Measurements from ENCODE around the gene ZCCHC17. TPM values are rescaled to one million over a fixed set of nuclear protein-coding genes. Genes with fewer than 3 reads are reported as not detected.

Gene ZCCHC17
- total RNA-seq, 2 experiments from 2014 or later: 25.9 to 27.9 TPM

- no peaks in the 10 kb centered on the region for H3K9me3 Mint-ChIP-seq (ENCODE audit: insufficient read depth)
- no peak overlapping the region for H3K4me3 Mint-ChIP-seq
- no peak for DNase-seq
- peaks cover 16% of the 10 kb centered on the region for H3K4me1 Mint-ChIP-seq (ENCODE audit: low read depth)
- peaks cover 10% of the 10 kb centered on the region for H3K27me3 Mint-ChIP-seq (ENCODE audit: low read depth)
- H3K27ac Mint-ChIP-seq: no peak overlapping the region
- no peaks in the 10 kb centered on the region for H3K36me3 Mint-ChIP-seq (ENCODE audit: low read depth)
- CTCF ChIA-PET: interaction anchor here (1.1 to 4.7 kb wide), 5 partner anchors 16 to 386 kb away, joined by 3 to 62 read pairs (median 4); no protein-coding TSS in a partner anchor
- POLR2A ChIA-PET: no interaction called here
- ATAC-seq: no peak
Observed at GRCh38 chr1:31397360-31398095, 100.7 kb downstream of the ZCCHC17 start.

DNA sequence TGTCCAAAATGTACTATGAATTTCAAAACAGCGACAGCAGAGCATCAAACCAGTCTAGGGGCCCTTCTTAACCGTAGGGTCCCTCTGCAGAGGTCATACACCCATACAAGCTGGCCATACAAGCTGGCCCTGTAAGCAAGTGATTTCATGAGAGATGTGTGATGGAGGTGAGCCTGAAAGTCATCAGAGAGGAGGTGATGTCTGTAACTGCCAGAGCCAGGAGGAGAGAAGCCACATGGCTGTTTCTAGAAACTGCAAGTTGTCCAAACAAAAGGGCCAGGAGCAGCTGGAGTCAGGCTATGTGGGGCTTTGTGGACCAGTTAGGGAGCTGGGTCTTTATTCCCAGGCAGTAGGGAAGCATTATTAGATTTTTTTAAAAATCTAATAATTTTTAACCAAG is 101.4 kb downstream of the ZCCHC17 start:
- H3K27me3 Mint-ChIP-seq (ENCODE audit: low read depth): peaks cover 9% of the 10 kb centered on the region
- POLR2A ChIA-PET: no interaction called here
- no peak overlapping the region for H3K27ac Mint-ChIP-seq
- H3K9me3 Mint-ChIP-seq (ENCODE audit: insufficient read depth): no peaks in the 10 kb centered on the region
- ATAC-seq (no peak), DNase-seq (no peak)
- H3K4me3 Mint-ChIP-seq: no peak overlapping the region
- CTCF ChIA-PET: no interaction called here
- peaks cover 16% of the 10 kb centered on the region for H3K4me1 Mint-ChIP-seq (ENCODE audit: low read depth)
- no peaks in the 10 kb centered on the region for H3K36me3 Mint-ChIP-seq (ENCODE audit: low read depth)

- ChIA-PET POLR2A (interaction anchor here (0.9 kb wide), 1 partner anchor 27 kb away, joined by 3 read pairs; the partner anchor contains the start of gene FABP3), CTCF (interaction anchor here (1.1 to 1.5 kb wide), 3 partner anchors 22 to 149 kb away, joined by 3 to 4 read pairs (median 4); partner anchors contain the start of gene FABP3)
- no peak for DNase-seq
- Mint-ChIP-seq H3K36me3 (ENCODE audit: low read depth) (no peaks in the 10 kb centered on the region), H3K27ac (no peak overlapping the region), H3K4me3 (no peak overlapping the region), H3K9me3 (ENCODE audit: insufficient read depth) (no peaks in the 10 kb centered on the region), H3K27me3 (ENCODE audit: low read depth) (peaks cover 9% of the 10 kb centered on the region), H3K4me1 (ENCODE audit: low read depth) (peaks cover 8% of the 10 kb centered on the region)
- no peak for ATAC-seq
Observed at GRCh38 chr1:31399976-31400375, 103.1 kb downstream of the ZCCHC17 start.

DNA sequence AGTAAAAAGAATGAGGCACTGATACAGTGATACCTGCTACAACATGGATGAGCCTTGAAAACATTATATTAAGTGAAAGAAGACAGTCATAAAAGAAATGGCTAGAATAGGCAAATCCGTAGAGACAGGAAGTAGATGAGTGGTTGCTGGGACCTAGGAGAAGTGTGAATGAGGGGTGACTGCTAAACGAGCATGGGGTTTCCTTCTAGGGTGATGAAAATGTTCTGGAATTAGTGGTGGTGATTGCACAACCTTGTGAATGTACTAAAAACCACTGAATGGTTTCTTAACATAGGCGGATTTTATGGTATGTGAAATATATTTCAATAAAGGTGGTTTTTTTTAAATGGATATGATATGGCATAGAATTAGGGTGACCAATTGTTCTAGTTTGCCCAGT is 103.6 kb downstream of the ZCCHC17 start:
- ATAC-seq: no peak
- Mint-ChIP-seq H3K9me3 (ENCODE audit: insufficient read depth) (no peaks in the 10 kb centered on the region), H3K4me3 (no peak overlapping the region), H3K27me3 (ENCODE audit: low read depth) (peaks cover 9% of the 10 kb centered on the region), H3K4me1 (ENCODE audit: low read depth) (peaks cover 5% of the 10 kb centered on the region), H3K27ac (no peak overlapping the region), H3K36me3 (ENCODE audit: low read depth) (no peaks in the 10 kb centered on the region)
- DNase-seq: no peak
- POLR2A ChIA-PET: interaction anchor here (0.9 kb wide), 1 partner anchor 27 kb away, joined by 3 read pairs; the partner anchor contains the start of gene FABP3
- CTCF ChIA-PET: interaction anchor here (1.1 to 1.5 kb wide), 3 partner anchors 22 to 149 kb away, joined by 3 to 4 read pairs (median 4); partner anchors contain the start of gene FABP3

DNA sequence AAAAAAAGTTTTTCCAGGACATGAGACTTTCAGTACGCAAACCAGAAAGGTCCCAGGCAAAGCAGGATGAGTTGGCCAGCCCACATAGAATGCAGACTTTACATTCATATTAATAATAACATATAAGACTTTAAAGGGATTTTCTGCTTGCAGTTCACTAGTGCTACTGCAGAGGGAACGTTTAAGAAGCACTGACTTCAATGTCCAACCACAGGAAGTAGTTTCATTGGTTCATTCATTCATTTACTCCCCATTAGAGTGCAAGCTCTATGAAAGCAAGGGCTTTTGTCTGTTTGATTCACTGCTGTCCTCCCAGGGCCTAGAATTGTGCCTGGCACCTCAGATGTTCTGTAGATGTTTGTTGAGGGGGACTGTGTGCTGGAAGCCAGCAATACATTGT is 104.4 kb downstream of the ZCCHC17 start:
- H3K9me3 Mint-ChIP-seq (ENCODE audit: insufficient read depth): no peaks in the 10 kb centered on the region
- DNase-seq (no peak), ATAC-seq (no peak)
- POLR2A ChIA-PET: interaction anchor here (1.1 kb wide), 1 partner anchor 9 kb away, joined by 3 read pairs; no protein-coding TSS in a partner anchor
- peaks cover 9% of the 10 kb centered on the region for H3K27me3 Mint-ChIP-seq (ENCODE audit: low read depth)
- no peak overlapping the region for H3K27ac Mint-ChIP-seq
- no peak overlapping the region for H3K4me3 Mint-ChIP-seq
- CTCF ChIA-PET: interaction anchor here (1.5 kb wide), 1 partner anchor 148 kb away, joined by 4 read pairs; no protein-coding TSS in a partner anchor
- no peaks in the 10 kb centered on the region for H3K36me3 Mint-ChIP-seq (ENCODE audit: low read depth)
- peaks cover 4% of the 10 kb centered on the region for H3K4me1 Mint-ChIP-seq (ENCODE audit: low read depth)

GRCh38 chr1:31405578-31406245 is 108.9 kb downstream of the ZCCHC17 start:
- Mint-ChIP-seq H3K36me3 (ENCODE audit: low read depth) (no peaks in the 10 kb centered on the region), H3K9me3 (ENCODE audit: insufficient read depth) (no peaks in the 10 kb centered on the region), H3K4me1 (ENCODE audit: low read depth) (no peaks in the 10 kb centered on the region), H3K27ac (no peak overlapping the region), H3K4me3 (no peak overlapping the region), H3K27me3 (ENCODE audit: low read depth) (peaks cover 9% of the 10 kb centered on the region)
- no peak for DNase-seq
- ChIA-PET POLR2A (no interaction called here), CTCF (interaction anchor here (1.6 to 2.4 kb wide), 2 partner anchors 11 to 16 kb away, joined by 5 to 14 read pairs; no protein-coding TSS in a partner anchor)
- ATAC-seq: no peak

DNA sequence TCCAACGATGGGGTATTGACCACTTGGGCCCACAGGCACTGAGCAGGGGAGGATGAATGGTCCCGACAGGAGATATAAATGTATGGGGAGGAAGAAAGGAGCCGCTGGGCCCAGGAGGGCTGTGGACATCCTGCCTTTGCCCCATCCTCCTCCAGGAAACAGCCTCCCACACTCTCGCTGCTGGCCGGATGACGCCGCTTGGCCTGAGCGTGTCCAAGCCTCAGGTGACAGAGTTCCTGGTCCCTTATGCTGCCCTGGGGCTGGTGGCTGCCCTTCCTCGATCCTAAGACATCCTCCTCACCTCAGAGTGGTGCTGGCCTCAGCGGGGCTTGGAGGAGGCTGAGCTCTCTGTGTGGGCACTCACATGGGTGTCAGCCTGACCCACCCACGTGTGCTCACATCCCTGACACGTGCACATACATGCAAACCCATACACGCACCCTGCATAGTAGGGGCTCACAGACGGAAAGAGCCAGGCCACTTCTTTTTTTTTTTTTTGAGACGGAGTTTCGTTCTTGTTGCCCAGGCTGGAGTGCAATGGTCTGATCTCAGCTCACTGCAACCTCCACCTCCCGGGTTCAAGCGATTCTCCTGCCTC is 110.3 kb downstream of the ZCCHC17 start:
- ATAC-seq (no peak), DNase-seq (no peak)
- Mint-ChIP-seq H3K4me3 (no peak overlapping the region), H3K9me3 (ENCODE audit: insufficient read depth) (no peaks in the 10 kb centered on the region), H3K4me1 (ENCODE audit: low read depth) (no peaks in the 10 kb centered on the region), H3K27me3 (ENCODE audit: low read depth) (peaks cover 17% of the 10 kb centered on the region), H3K27ac (no peak overlapping the region), H3K36me3 (ENCODE audit: low read depth) (no peaks in the 10 kb centered on the region)
- ChIA-PET CTCF (interaction anchor here (2.4 kb wide), 1 partner anchor 12 kb away, joined by 14 read pairs; no protein-coding TSS in a partner anchor), POLR2A (no interaction called here)

- Mint-ChIP-seq H3K36me3 (ENCODE audit: low read depth) (no peaks in the 10 kb centered on the region), H3K27ac (no peak overlapping the region), H3K4me1 (ENCODE audit: low read depth) (peaks cover 3% of the 10 kb centered on the region), H3K27me3 (ENCODE audit: low read depth) (peaks cover 27% of the 10 kb centered on the region), H3K9me3 (ENCODE audit: insufficient read depth) (no peaks in the 10 kb centered on the region), H3K4me3 (no peak overlapping the region)
- no peak for DNase-seq
- ATAC-seq: no peak
- ChIA-PET CTCF (interaction anchor here (3.9 kb wide), 1 partner anchor 14 kb away, joined by 19 read pairs; no protein-coding TSS in a partner anchor), POLR2A (no interaction called here)
Observed at GRCh38 chr1:31408788-31409318, 112.0 kb downstream of the ZCCHC17 start.

DNA sequence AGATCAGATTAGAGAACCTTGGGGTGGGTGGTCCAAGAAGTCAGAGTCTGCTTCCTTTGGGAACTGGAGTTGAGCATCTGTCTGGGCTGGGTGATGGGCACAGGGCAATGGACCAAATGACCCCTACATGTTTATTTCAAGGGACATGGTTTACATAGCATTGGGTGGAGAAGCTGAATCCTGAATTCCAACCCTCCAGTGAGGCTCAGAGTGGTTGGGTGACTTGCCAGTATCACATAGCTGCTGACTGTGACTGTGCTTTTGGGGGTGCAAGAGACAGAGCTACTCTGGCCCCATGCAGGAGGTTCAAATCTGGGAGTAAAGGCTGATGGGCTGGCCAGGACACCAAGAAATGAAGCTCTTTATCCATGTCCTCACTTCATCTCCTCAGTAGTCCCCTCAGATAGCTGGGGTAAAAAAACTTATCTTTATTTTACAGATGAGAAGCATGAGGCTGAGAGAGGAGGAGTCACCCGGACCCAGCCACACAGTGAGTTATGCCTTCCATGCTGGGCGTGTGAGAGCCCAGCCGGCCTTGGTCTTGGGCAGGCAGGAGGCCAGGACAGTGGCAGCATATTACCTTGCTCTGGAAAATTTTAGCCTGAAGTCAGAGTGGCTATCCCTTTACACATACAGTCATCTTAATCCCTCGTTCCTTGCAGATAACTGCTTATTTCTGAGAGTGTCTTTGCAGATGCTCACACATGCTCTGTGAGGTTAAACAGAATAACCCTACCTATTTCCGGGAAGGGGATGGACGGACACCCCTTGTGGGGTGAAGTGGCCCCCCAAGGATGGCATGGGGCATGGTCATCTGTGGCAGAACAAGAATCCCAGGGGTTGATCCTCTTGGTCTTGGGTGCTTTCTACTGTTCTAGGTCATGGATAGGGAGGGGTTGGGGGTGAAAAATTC is 113.4 kb downstream of the ZCCHC17 start:
- DNase-seq: no peak
- CTCF ChIA-PET: interaction anchor here (3.9 kb wide), 1 partner anchor 16 kb away, joined by 19 read pairs; no protein-coding TSS in a partner anchor

GRCh38 chr1:31410871-31411270 is 114.0 kb downstream of the ZCCHC17 start:
- no peak for DNase-seq
- Mint-ChIP-seq H3K36me3 (ENCODE audit: low read depth) (no peaks in the 10 kb centered on the region), H3K27me3 (ENCODE audit: low read depth) (peaks cover 46% of the 10 kb centered on the region), H3K4me3 (no peak overlapping the region), H3K27ac (no peak overlapping the region), H3K4me1 (ENCODE audit: low read depth) (peaks cover 4% of the 10 kb centered on the region), H3K9me3 (ENCODE audit: insufficient read depth) (no peaks in the 10 kb centered on the region)
- ATAC-seq: no peak
- CTCF ChIA-PET: interaction anchor here (3.9 kb wide), 1 partner anchor 16 kb away, joined by 19 read pairs; no protein-coding TSS in a partner anchor
- POLR2A ChIA-PET: no interaction called here

More for the DNA sequence above, 113.4 kb downstream of the ZCCHC17 start:
- ATAC-seq: no peak
- H3K9me3 Mint-ChIP-seq (ENCODE audit: insufficient read depth): no peaks in the 10 kb centered on the region
- no peaks in the 10 kb centered on the region for H3K36me3 Mint-ChIP-seq (ENCODE audit: low read depth)
- no peak overlapping the region for H3K4me3 Mint-ChIP-seq
- H3K27me3 Mint-ChIP-seq (ENCODE audit: low read depth): peaks cover 39% of the 10 kb centered on the region
- peaks cover 4% of the 10 kb centered on the region for H3K4me1 Mint-ChIP-seq (ENCODE audit: low read depth)
- H3K27ac Mint-ChIP-seq: no peak overlapping the region
- POLR2A ChIA-PET: interaction anchor here (0.7 kb wide), 1 partner anchor 8 kb away, joined by 3 read pairs; no protein-coding TSS in a partner anchor
